Mucosa of descending colon (tissue), 3 donors: ENCODE data around the gene HPN. TPM values are rescaled to one million over a fixed set of nuclear protein-coding genes. Genes with fewer than 3 reads are reported as not detected.
A peak's percentile ranks its signal among the peaks of the same experiment; 100 is the strongest.

Source experiments
- ATAC-seq: fragments of 200-7000 bp; cut with Tn5 transposase; one replicate; pipeline ENCODE4 v1.9.1; 2020; ENCODE audit warnings: mild to moderate bottlenecking, moderate library complexity
- DNase-seq, 3 donors: peaks; one replicate each; pipeline ENCODE4 v3.0.0-alpha.2; 2020
- H3K36me3 ChIP-seq: fragments of 200-600 bp; one replicate; pipeline ENCODE4 v1.8.0; 2021; ENCODE audit warnings: low read depth, mild to moderate bottlenecking
- H3K4me1 ChIP-seq: fragments of 200-600 bp; one replicate; pipeline ENCODE4 v1.8.0; 2021; ENCODE audit warnings: low read depth, mild to moderate bottlenecking
- H3K4me3 ChIP-seq: fragments of 200-600 bp; one replicate; pipeline ENCODE4 v1.8.0; 2021; ENCODE audit warnings: mild to moderate bottlenecking
- H3K9me3 ChIP-seq: fragments of 200-600 bp; one replicate; pipeline ENCODE4 v1.8.0; 2021; ENCODE audit warnings: mild to moderate bottlenecking
- CTCF ChIP-seq: fragments of 200-600 bp; IDR thresholded peaks from one replicate; pipeline ENCODE4 v1.8.0; 2022; ENCODE audit warnings: antibody characterized with exemption, mild to moderate bottlenecking
- intact Hi-C, 2 donors: fragments of 100-400 bp; cut with DNase I in 1 of 2; cut with micrococcal nuclease in 1 of 2; formaldehyde crosslinking; loops; one replicate each; pipeline versions ENCODE4 v1.11.0 to v1.11.1; 2022; cut with DNase I, micrococcal nuclease
- total RNA-seq, 3 donors: library from RNA; stranded (reverse); fragmentation: NEBNext Ultra II Directional in 2 of 3; extraction: Animal tissue kit (Norgen Biotek cat#: 25700) in 2 of 3; gene quantifications; one replicate each; pipeline versions ENCODE4 v1.2.1 to v1.2.4, GENCODE V29; 2021 to 2023
- donor health status: DM: no; HTN: no; CAD: no; lungs with moderate emphysema.
- donor health status: DM: no; HTN: no; CAD: no.
- donor health status: DM: no; HTN: yes; CAD: no.

Gene HPN
- total RNA-seq, 3 donors from 2014 or later = 0.54 to 0.94 TPM; not detected in 1

- ATAC-seq (peak; percentile 74), DNase-seq (peak; percentile 78 to 89 (median 79))
- H3K9me3 ChIP-seq = no peaks in the 10 kb centered on the region
- intact Hi-C loops = no loop called here
- no peak overlapping the region for H3K4me3 ChIP-seq
- peaks cover 15% of the 10 kb centered on the region for H3K4me1 ChIP-seq
- TF ChIP-seq CTCF = no peak
- no peaks in the 10 kb centered on the region for H3K36me3 ChIP-seq
These were observed 534 bp upstream of the HPN start for GRCh38 chr19:35040826-35041547.

- Histone ChIP-seq H3K9me3 (no peaks in the 10 kb centered on the region), H3K36me3 (no peaks in the 10 kb centered on the region), H3K4me3 (no peak overlapping the region), H3K4me1 (peaks cover 15% of the 10 kb centered on the region)
- TF ChIP-seq CTCF = no peak
- intact Hi-C loops = no loop called here
- DNase-seq (no peak), ATAC-seq (no peak)
These were observed 672 bp downstream of the HPN start for GRCh38 chr19:35042056-35042730.

GRCh38 chr19:35042954-35043604 lies 1.6 kb downstream of the HPN start:
- intact Hi-C loops = no loop called here
- ATAC-seq (no peak), DNase-seq (no peak)
- TF ChIP-seq CTCF = no peak
- H3K4me3 ChIP-seq = no peak overlapping the region
- no peaks in the 10 kb centered on the region for H3K36me3 ChIP-seq
- H3K4me1 ChIP-seq = peaks cover 15% of the 10 kb centered on the region
- H3K9me3 ChIP-seq = no peaks in the 10 kb centered on the region

- H3K36me3 ChIP-seq = no peaks in the 10 kb centered on the region
- no peaks in the 10 kb centered on the region for H3K9me3 ChIP-seq
- H3K4me3 ChIP-seq = no peak overlapping the region
- TF ChIP-seq CTCF = no peak
- ATAC-seq (no peak), DNase-seq (no peak)
- intact Hi-C loops = no loop called here
- peaks cover 15% of the 10 kb centered on the region for H3K4me1 ChIP-seq
These were observed 2.4 kb downstream of the HPN start for GRCh38 chr19:35043906-35044305.

- Histone ChIP-seq H3K36me3 (no peaks in the 10 kb centered on the region), H3K4me1 (peaks cover 15% of the 10 kb centered on the region), H3K4me3 (no peak overlapping the region), H3K9me3 (no peaks in the 10 kb centered on the region)
- intact Hi-C loops = no loop called here
- peak; percentile 53 for ATAC-seq
- TF ChIP-seq CTCF = peak; percentile 98
- peak; percentile 24 to 73 (median 67) for DNase-seq
These were observed 3.0 kb downstream of the HPN start for GRCh38 chr19:35044317-35045117.
